Midbrain (tissue), 1 donor: Measurements from ENCODE around the gene GPR55.

Source experiments
- DNase-seq: peaks from one replicate; lab custom pipeline; 2025; lab: John Stamatoyannopoulos, UW

GPR55 gene

GRCh38 chr2:230919240-230919639, 5.8 kb downstream of the GPR55 start:
- no peak for DNase-seq

GRCh38 chr2:230916218-230916617, 8.8 kb downstream of the GPR55 start:
- no peak for DNase-seq

GRCh38 chr2:230915319-230915718, 9.7 kb downstream of the GPR55 start:
- no peak for DNase-seq

GRCh38 chr2:230914886-230915285, 10.2 kb downstream of the GPR55 start:
- DNase-seq, result no peak

GRCh38 chr2:230913406-230914143, 11.5 kb downstream of the GPR55 start:
- DNase-seq, result peak; percentile 11

- DNase-seq, result no peak
Observed at GRCh38 chr2:230912724-230913123, 12.3 kb downstream of the GPR55 start.

GRCh38 chr2:230912046-230912445, 13.0 kb downstream of the GPR55 start:
- DNase-seq, result no peak

GRCh38 chr2:230910546-230911177, 14.4 kb downstream of the GPR55 start:
- no peak for DNase-seq

- DNase-seq, result no peak
Observed at GRCh38 chr2:230909841-230910545, 15.0 kb downstream of the GPR55 start.

- no peak for DNase-seq
Observed at GRCh38 chr2:230908595-230909191, 16.3 kb downstream of the GPR55 start.

- DNase-seq, result no peak
Observed at GRCh38 chr2:230908092-230908594, 16.9 kb downstream of the GPR55 start.

GRCh38 chr2:230907361-230908091, 17.5 kb downstream of the GPR55 start:
- DNase-seq, result no peak

- DNase-seq, result no peak
Observed at GRCh38 chr2:230906471-230907230, 18.4 kb downstream of the GPR55 start.

GRCh38 chr2:230905448-230906421, 19.3 kb downstream of the GPR55 start:
- DNase-seq, result no peak

- no peak for DNase-seq
Observed at GRCh38 chr2:230904856-230905447, 20.1 kb downstream of the GPR55 start.

- DNase-seq, result no peak
Observed at GRCh38 chr2:230903231-230904150, 21.6 kb downstream of the GPR55 start.

- DNase-seq, result no peak
Observed at GRCh38 chr2:230902180-230902899, 22.7 kb downstream of the GPR55 start.

- DNase-seq, result no peak
Observed at GRCh38 chr2:230901006-230901405, 24.0 kb downstream of the GPR55 start.
